Measurements from ENCODE around the gene DCDC1. TPM values are rescaled to one million over a fixed set of nuclear protein-coding genes. Genes with fewer than 3 reads are reported as not detected.

The DCDC1 gene
- total RNA-seq, 1 donor from 2014 or later: not detected

DNA sequence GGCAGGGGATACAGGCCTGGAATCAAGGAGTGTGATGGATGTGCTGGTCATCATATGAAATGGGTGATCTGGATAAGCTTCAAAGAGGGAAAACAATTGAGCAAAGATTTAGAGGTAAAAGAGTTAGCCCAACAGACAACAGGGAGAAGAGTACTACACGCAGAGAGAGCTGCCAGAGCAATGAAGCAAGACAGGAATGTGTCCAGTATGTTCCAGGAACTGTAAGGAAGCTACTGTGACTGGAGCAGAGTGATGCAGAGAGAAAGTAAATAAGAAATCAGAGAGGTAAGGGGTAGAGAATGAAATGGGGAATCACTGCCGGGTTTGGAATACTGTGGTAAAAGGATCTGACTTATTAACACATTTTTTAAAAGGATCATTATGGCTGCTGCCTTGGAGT is 255.1 kb downstream of the DCDC1 start:
- Histone ChIP-seq H3K27ac (ENCODE audit: low read depth, low read length) (no peak overlapping the region), H3K9me3 (ENCODE audit: control insufficient read depth in 3 of 3, low read length in 3 of 3) (no peaks in the 10 kb centered on the region), H3K9ac (ENCODE audit: low read depth in 1 of 3, low read length in 3 of 3) (no peak overlapping the region), H3K4me3 (ENCODE audit: low read length in 3 of 3) (no peak overlapping the region), H3K4me1 (ENCODE audit: control insufficient read depth in 3 of 3, insufficient read depth in 3 of 3, low read length in 3 of 3) (no peaks in the 10 kb centered on the region), H3K36me3 (ENCODE audit: control insufficient read depth in 3 of 3, insufficient read depth in 3 of 3, low read length in 3 of 3) (no peaks in the 10 kb centered on the region), H3K27me3 (ENCODE audit: control insufficient read depth in 3 of 3, insufficient read depth in 3 of 3, low read length in 3 of 3) (no peaks in the 10 kb centered on the region)

DNA sequence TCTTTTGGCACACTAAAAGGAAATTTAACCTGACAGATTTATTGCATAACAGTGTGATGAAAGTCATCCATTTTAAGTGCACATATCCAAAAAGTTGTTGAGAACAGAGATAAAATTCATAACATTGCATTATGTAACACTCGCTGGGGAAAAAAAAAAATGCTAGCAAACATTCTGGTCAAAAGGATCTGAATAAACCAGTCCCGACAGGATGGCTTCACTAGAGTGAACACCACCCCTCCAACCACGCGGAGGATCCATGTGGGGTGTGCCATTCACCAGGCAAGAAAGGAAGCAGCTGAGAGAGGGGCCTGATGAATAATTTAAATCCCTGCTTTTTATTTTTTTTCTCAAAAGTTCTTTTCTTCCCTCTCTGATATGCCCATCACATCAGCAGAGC is 258.7 kb downstream of the DCDC1 start:
- no peak overlapping the region for H3K9ac ChIP-seq (ENCODE audit: low read depth in 1 of 3, low read length in 3 of 3)
- no peak overlapping the region for H3K27ac ChIP-seq (ENCODE audit: low read depth, low read length)
- no peak overlapping the region for H3K4me3 ChIP-seq (ENCODE audit: low read length in 3 of 3)
- H3K36me3 ChIP-seq (ENCODE audit: control insufficient read depth in 3 of 3, insufficient read depth in 3 of 3, low read length in 3 of 3): no peaks in the 10 kb centered on the region
- H3K27me3 ChIP-seq (ENCODE audit: control insufficient read depth in 3 of 3, insufficient read depth in 3 of 3, low read length in 3 of 3): no peaks in the 10 kb centered on the region
- H3K9me3 ChIP-seq (ENCODE audit: control insufficient read depth in 3 of 3, low read length in 3 of 3): no peaks in the 10 kb centered on the region
- H3K4me1 ChIP-seq (ENCODE audit: control insufficient read depth in 3 of 3, insufficient read depth in 3 of 3, low read length in 3 of 3): no peaks in the 10 kb centered on the region

DNA sequence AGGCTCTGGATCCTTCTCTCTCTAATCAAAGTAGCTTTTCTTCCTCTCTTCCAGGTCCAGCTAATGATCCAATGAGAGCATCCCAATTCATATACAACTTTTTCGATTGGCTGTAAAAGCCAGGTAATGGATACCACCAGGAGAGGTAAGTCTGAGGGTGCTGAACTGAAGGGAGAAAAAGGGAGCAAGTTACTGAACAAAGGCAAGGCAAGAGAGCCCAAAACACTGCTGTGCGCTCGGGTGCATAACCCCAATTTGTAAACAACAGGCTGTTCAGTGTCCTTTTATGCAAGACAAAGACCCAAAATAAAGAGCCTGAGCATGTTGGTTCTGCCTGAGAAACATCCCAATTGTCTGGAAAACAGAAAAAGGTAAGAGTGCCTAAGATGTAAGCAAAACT is 260.1 kb downstream of the DCDC1 start:
- Histone ChIP-seq H3K36me3 (ENCODE audit: control insufficient read depth in 3 of 3, insufficient read depth in 3 of 3, low read length in 3 of 3) (no peaks in the 10 kb centered on the region), H3K4me1 (ENCODE audit: control insufficient read depth in 3 of 3, insufficient read depth in 3 of 3, low read length in 3 of 3) (no peaks in the 10 kb centered on the region), H3K9me3 (ENCODE audit: control insufficient read depth in 3 of 3, low read length in 3 of 3) (no peaks in the 10 kb centered on the region), H3K27me3 (ENCODE audit: control insufficient read depth in 3 of 3, insufficient read depth in 3 of 3, low read length in 3 of 3) (no peaks in the 10 kb centered on the region), H3K9ac (ENCODE audit: low read depth in 1 of 3, low read length in 3 of 3) (no peak overlapping the region), H3K4me3 (ENCODE audit: low read length in 3 of 3) (no peak overlapping the region), H3K27ac (ENCODE audit: low read depth, low read length) (no peak overlapping the region)

DNA sequence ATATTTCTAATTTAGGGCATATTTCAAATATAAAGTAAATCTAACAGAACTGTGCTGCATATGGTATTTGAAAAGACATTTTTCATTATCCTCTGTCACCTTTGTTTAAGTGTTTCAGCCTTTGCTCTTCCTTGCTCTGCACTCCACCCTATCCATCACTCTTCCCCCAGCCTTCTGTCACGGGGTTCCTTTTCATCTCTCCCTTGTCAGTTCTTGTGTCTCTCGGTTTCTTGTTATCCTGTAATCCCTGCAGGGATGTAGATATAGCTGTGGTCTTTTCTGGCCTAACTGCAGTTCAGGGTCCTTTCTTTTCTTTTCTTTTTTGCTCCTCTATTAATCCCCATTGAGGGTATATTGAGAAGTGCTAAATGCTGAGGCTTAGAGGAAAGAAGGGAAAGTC is 261.9 kb downstream of the DCDC1 start:
- H3K4me1 ChIP-seq (ENCODE audit: control insufficient read depth in 3 of 3, insufficient read depth in 3 of 3, low read length in 3 of 3): no peaks in the 10 kb centered on the region
- H3K9ac ChIP-seq (ENCODE audit: low read depth in 1 of 3, low read length in 3 of 3): no peak overlapping the region
- no peaks in the 10 kb centered on the region for H3K9me3 ChIP-seq (ENCODE audit: control insufficient read depth in 3 of 3, low read length in 3 of 3)
- no peak overlapping the region for H3K27ac ChIP-seq (ENCODE audit: low read depth, low read length)
- no peaks in the 10 kb centered on the region for H3K27me3 ChIP-seq (ENCODE audit: control insufficient read depth in 3 of 3, insufficient read depth in 3 of 3, low read length in 3 of 3)
- no peaks in the 10 kb centered on the region for H3K36me3 ChIP-seq (ENCODE audit: control insufficient read depth in 3 of 3, insufficient read depth in 3 of 3, low read length in 3 of 3)
- no peak overlapping the region for H3K4me3 ChIP-seq (ENCODE audit: low read length in 3 of 3)

DNA sequence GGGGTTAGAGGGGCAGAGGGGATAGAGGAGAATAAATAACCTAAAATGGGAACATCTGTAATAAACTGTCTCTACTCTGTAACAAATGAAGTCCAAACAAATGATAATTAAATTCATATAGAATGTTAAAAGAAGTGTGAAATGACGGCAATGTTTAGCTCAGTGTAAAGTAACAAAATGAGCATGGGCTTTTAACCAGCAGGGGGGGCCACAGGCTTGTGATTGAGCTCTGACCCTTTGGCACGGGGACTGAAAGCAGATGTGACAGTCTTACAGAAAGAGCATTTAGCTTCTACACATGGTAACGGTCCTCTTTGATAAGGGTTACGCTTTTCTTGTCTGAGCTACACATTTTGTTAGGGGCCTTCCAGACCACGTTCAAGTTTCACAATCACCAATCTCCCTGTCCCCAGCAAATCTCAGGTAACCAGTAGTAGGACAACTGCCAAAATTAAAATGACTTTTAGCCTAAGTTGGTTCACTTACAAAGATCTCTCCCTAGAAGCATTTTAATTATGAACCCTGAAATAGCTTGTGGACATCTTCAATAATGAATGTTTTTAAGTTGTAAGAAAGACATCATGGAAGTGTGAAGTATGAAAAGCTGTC is 262.5 kb downstream of the DCDC1 start:
- Histone ChIP-seq H3K9ac (ENCODE audit: low read depth in 1 of 3, low read length in 3 of 3) (no peak overlapping the region), H3K4me3 (ENCODE audit: low read length in 3 of 3) (no peak overlapping the region), H3K4me1 (ENCODE audit: control insufficient read depth in 3 of 3, insufficient read depth in 3 of 3, low read length in 3 of 3) (no peaks in the 10 kb centered on the region), H3K27me3 (ENCODE audit: control insufficient read depth in 3 of 3, insufficient read depth in 3 of 3, low read length in 3 of 3) (no peaks in the 10 kb centered on the region), H3K9me3 (ENCODE audit: control insufficient read depth in 3 of 3, low read length in 3 of 3) (no peaks in the 10 kb centered on the region), H3K27ac (ENCODE audit: low read depth, low read length) (no peak overlapping the region), H3K36me3 (ENCODE audit: control insufficient read depth in 3 of 3, insufficient read depth in 3 of 3, low read length in 3 of 3) (no peaks in the 10 kb centered on the region)

DNA sequence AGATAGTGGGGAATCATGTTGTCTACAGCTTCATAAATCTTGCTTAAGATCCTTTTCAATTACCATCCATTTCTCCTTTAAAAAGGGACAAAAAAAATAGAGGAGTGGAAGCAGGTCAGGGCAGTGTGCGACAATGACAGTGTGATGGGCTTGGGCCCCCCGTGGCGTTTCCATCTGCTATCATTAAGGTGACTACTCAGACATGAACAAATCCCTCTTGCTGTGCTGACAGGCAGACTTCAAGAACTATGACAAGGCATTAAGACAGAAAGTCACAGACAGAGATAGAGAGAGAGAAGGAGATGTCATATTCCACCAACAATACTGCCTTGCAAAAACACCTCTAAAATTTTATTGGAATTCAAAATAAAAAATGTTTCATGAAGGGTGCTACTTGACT is 263.2 kb downstream of the DCDC1 start:
- Histone ChIP-seq H3K9me3 (ENCODE audit: control insufficient read depth in 3 of 3, low read length in 3 of 3) (no peaks in the 10 kb centered on the region), H3K4me3 (ENCODE audit: low read length in 3 of 3) (no peak overlapping the region), H3K27me3 (ENCODE audit: control insufficient read depth in 3 of 3, insufficient read depth in 3 of 3, low read length in 3 of 3) (no peaks in the 10 kb centered on the region), H3K4me1 (ENCODE audit: control insufficient read depth in 3 of 3, insufficient read depth in 3 of 3, low read length in 3 of 3) (no peaks in the 10 kb centered on the region), H3K9ac (ENCODE audit: low read depth in 1 of 3, low read length in 3 of 3) (no peak overlapping the region), H3K27ac (ENCODE audit: low read depth, low read length) (no peak overlapping the region), H3K36me3 (ENCODE audit: control insufficient read depth in 3 of 3, insufficient read depth in 3 of 3, low read length in 3 of 3) (no peaks in the 10 kb centered on the region)

DNA sequence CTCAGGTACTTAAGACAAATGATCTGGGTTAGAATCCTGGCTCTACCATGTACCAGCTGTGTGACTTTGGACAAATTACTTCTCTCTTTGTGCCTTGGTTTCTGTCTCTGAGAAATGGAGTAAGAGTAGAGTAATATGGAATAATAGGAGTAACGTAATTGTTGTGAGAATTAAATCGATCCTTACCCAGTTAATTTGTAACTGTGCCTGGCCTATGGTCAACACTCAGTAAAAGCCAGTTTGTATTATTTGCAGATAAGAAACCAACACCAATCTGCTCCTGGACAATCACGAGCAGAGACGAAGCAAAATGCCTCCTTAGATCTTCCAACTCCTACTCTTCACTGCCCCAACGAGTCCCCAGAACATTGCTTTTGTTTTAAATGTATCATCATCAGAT is 266.7 kb downstream of the DCDC1 start:
- H3K9me3 ChIP-seq (ENCODE audit: control insufficient read depth in 3 of 3, low read length in 3 of 3): no peaks in the 10 kb centered on the region
- no peaks in the 10 kb centered on the region for H3K36me3 ChIP-seq (ENCODE audit: control insufficient read depth in 3 of 3, insufficient read depth in 3 of 3, low read length in 3 of 3)
- no peak overlapping the region for H3K27ac ChIP-seq (ENCODE audit: low read depth, low read length)
- H3K27me3 ChIP-seq (ENCODE audit: control insufficient read depth in 3 of 3, insufficient read depth in 3 of 3, low read length in 3 of 3): no peaks in the 10 kb centered on the region
- no peak overlapping the region for H3K4me3 ChIP-seq (ENCODE audit: low read length in 3 of 3)
- no peaks in the 10 kb centered on the region for H3K4me1 ChIP-seq (ENCODE audit: control insufficient read depth in 3 of 3, insufficient read depth in 3 of 3, low read length in 3 of 3)
- H3K9ac ChIP-seq (ENCODE audit: low read depth in 1 of 3, low read length in 3 of 3): no peak overlapping the region

DNA sequence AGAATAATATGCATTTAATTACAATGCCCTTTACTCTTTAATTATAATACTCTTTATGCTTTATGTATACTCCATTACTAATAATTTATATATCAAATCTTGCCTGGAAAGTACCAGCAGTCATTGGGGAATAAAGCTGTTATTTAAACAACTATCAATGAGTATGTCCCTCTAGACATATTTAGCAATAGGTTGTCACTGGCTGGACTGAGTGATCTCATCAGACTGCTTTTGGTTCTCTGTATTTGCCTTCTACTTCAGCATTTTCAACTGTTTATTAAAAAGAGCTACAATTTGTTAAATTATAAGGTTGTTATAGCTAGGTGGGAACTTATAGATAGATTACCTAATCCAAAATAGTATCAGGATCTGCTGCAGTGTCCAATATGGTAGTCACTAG is 267.2 kb downstream of the DCDC1 start:
- Histone ChIP-seq H3K4me1 (ENCODE audit: control insufficient read depth in 3 of 3, insufficient read depth in 3 of 3, low read length in 3 of 3) (no peaks in the 10 kb centered on the region), H3K36me3 (ENCODE audit: control insufficient read depth in 3 of 3, insufficient read depth in 3 of 3, low read length in 3 of 3) (no peaks in the 10 kb centered on the region), H3K9me3 (ENCODE audit: control insufficient read depth in 3 of 3, low read length in 3 of 3) (no peaks in the 10 kb centered on the region), H3K4me3 (ENCODE audit: low read length in 3 of 3) (no peak overlapping the region), H3K9ac (ENCODE audit: low read depth in 1 of 3, low read length in 3 of 3) (no peak overlapping the region), H3K27me3 (ENCODE audit: control insufficient read depth in 3 of 3, insufficient read depth in 3 of 3, low read length in 3 of 3) (no peaks in the 10 kb centered on the region), H3K27ac (ENCODE audit: low read depth, low read length) (no peak overlapping the region)

DNA sequence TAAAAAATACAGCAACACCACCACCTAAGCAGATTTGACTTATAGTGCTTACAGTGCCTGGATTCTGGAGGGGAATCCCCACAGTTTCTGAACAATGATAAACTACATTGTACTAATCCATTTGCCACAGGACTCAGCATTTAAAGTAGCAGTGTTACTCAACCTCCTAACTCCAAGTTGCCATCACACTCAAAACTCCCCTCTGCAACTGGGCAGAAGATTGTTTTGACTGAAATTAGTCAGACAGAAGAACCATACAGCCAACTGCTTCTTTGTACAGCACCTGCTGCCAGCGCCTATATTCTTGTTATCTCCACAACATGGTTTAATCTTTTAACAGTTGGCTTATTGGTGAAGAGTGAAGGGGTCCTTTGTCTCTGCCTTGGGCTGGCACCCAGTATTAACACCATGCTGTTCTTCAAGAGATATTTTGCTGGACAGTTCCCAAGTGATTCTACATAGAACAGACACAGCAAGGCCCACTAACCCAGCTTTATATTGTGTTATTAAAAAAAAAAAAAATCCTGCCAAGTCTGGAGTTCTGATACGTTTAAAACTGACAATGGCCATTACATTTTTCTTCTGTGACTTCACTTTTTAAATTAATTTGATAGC is 273.2 kb downstream of the DCDC1 start:
- H3K36me3 ChIP-seq (ENCODE audit: control insufficient read depth in 3 of 3, insufficient read depth in 3 of 3, low read length in 3 of 3): no peaks in the 10 kb centered on the region
- no peaks in the 10 kb centered on the region for H3K27me3 ChIP-seq (ENCODE audit: control insufficient read depth in 3 of 3, insufficient read depth in 3 of 3, low read length in 3 of 3)
- H3K9ac ChIP-seq (ENCODE audit: low read depth in 1 of 3, low read length in 3 of 3): no peak overlapping the region
- no peak overlapping the region for H3K4me3 ChIP-seq (ENCODE audit: low read length in 3 of 3)
- no peak overlapping the region for H3K27ac ChIP-seq (ENCODE audit: low read depth, low read length)
- H3K4me1 ChIP-seq (ENCODE audit: control insufficient read depth in 3 of 3, insufficient read depth in 3 of 3, low read length in 3 of 3): no peaks in the 10 kb centered on the region
- H3K9me3 ChIP-seq (ENCODE audit: control insufficient read depth in 3 of 3, low read length in 3 of 3): no peaks in the 10 kb centered on the region

DNA sequence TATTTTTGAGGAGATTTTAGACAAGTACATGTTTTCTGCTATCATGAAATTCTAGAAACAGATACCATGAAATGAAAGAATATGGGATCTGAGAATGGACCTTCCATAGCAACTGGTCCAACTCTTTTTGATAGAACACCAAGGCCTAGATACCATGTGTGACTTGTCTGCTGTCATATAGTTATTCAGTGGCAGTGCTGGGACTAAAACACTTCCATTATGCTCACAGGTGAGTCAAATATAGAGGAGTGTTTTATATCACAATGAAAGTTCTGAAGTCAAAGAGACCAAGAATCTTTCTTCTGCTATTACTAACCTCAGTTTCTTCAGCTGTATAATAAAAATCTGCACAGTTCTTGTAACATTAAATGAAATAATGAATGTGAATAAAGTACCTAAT is 276.9 kb downstream of the DCDC1 start:
- no peaks in the 10 kb centered on the region for H3K4me1 ChIP-seq (ENCODE audit: control insufficient read depth in 3 of 3, insufficient read depth in 3 of 3, low read length in 3 of 3)
- H3K36me3 ChIP-seq (ENCODE audit: control insufficient read depth in 3 of 3, insufficient read depth in 3 of 3, low read length in 3 of 3): no peaks in the 10 kb centered on the region
- no peaks in the 10 kb centered on the region for H3K27me3 ChIP-seq (ENCODE audit: control insufficient read depth in 3 of 3, insufficient read depth in 3 of 3, low read length in 3 of 3)
- no peak overlapping the region for H3K4me3 ChIP-seq (ENCODE audit: low read length in 3 of 3)
- H3K27ac ChIP-seq (ENCODE audit: low read depth, low read length): no peak overlapping the region
- H3K9ac ChIP-seq (ENCODE audit: low read depth in 1 of 3, low read length in 3 of 3): no peak overlapping the region
- no peaks in the 10 kb centered on the region for H3K9me3 ChIP-seq (ENCODE audit: control insufficient read depth in 3 of 3, low read length in 3 of 3)

Data from skeletal muscle tissue (tissue), 4 donors.